HG03571 (cell line): ENCODE measurements around the gene SYNM.

Source experiments
- ATAC-seq: cut with Tn5 transposase; IDR thresholded peaks from one replicate; pipeline ENCODE4 v1.9.1; 2021; ENCODE audit not compliant: unreplicated experiment

SYNM gene

GRCh38 chr15:99165020-99165790 is 60.3 kb downstream of the SYNM start:
- ATAC-seq, result no peak

- no peak for ATAC-seq
Measured at GRCh38 chr15:99165956-99166689, 61.2 kb downstream of the SYNM start.

DNA sequence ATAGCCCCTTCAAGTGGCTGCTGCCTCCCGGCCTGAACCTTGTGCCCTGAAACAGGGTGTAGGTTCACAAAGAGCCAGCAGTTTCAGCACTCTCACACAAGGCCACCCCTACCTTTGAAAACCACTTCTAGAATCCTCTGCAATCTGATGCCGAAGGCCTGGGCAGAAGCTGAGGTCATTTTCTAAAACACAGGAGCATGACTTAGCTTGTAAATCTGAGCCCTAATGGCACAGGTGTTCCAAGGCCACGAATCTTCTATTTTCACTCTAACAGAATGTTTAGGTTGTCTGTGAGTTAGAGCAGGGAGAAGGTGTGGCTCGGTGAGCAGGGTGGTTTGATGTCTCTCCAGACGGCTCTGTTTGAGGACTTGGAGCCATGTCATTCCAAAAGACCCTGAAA is 62.3 kb downstream of the SYNM start:
- no peak for ATAC-seq

DNA sequence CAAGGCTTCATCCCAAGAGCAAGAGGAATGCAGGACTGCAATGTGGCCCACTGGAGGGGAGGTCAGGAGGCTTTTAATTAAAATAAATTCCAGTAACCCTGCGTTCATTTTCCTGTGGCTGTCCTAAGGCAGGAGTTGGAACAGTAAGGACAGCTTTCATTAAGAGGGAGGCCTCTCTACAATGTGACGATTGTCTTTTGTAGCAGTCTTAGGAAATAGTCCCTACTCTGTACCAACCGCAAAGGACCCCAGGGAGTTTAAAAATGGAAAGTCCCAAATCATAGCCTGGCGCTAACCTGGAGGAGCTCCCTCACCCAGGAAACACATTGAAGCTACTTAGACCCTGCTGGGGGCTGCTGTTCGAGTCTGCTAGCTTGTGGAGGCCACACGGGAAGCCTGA is 62.8 kb downstream of the SYNM start:
- no peak for ATAC-seq

- ATAC-seq, result no peak
Measured at GRCh38 chr15:99168601-99169580, 64.0 kb downstream of the SYNM start.

GRCh38 chr15:99169769-99170311 is 65.0 kb downstream of the SYNM start:
- ATAC-seq, result no peak

DNA sequence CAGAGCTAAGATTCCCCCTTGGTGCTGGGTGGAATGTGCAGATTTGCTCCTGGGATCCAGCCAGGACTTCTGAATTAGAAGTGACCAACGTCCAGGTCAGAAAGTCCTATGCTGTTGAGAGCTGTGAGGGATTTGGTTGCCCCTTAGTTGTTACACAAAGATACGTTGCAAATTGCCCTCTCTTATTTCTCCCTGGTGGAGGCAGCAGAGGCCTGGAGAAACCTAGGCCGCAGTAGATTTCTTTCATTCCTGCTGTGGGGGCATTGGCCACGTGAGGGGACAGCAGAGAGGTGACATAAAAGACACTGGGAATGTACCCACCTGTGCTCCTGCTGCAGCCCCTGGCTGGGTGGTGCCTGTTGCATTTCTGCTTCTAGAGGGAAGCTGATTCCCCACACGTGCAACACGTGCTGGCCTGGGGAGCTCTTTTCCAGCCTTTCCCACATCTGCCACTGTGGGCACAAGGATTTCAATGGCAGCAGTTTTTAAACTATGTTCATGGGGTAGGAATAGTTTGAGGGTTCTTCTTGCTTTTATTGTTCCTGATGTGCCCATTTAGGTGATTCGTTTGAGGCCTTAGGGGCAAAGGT is 65.7 kb downstream of the SYNM start:
- ATAC-seq, result no peak

DNA sequence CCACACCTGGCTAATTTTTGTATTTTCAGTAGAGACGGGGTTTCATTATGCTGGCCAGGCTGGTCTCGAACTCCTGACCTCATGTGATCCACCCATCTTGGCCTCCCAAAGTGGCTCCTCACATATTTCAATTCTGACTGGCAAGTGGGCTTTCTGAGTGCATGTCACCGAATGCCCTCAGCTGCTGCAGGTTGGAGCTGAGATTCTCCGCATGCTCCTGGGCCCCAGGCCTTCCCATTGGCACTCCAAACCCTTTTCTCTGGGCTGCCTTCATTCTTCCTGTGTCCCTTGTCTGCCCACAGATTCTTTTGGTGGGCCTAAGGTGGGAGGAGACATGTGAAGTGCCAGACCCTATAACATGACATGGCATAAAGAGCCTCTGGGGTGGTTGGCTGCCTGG is 67.3 kb downstream of the SYNM start:
- ATAC-seq, result no peak

GRCh38 chr15:99172989-99173388 is 68.1 kb downstream of the SYNM start:
- ATAC-seq, result no peak

DNA sequence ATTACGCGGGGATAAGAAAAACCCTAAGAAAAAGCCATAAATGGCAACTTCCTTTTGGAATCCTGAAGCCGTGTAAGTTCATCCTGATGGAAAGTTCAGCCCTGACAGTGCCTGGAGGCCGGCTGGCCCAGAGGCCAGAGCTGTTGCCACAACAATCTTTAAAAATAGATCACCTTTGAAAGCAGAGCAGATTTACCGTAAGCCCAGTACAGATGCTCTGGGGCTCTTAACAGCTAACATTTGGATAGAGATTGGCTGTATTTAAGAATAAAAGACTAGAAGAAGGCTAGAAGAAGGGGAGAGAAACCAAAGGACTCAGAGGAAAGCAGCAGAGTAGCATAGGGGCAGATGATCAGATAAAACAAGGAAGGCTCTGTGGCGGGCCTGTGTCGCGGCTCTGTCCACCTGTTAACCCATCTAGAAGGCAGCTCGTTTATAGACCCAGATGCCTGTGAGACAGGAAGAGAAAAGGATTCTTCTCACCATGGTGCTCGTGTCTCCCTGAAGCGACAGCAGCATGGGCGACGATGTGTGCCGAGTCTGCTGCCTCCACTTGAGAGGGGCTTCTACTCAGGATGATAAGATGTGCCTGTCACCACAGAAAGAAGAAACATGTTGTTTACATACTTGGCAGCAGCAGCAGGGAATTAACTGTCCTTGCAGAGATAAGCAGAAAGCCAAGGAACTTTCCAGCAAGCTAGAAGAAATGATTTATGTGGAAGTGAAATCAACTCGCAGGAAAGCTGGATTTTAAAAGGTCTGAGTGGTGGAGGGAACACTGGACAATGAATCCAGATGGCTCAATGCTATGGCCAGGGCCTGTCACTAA is 69.9 kb downstream of the SYNM start:
- no peak for ATAC-seq

- ATAC-seq, result no peak
Measured at GRCh38 chr15:99176757-99177156, 71.9 kb downstream of the SYNM start.

GRCh38 chr15:99177679-99178078 is 72.8 kb downstream of the SYNM start:
- no peak for ATAC-seq

DNA sequence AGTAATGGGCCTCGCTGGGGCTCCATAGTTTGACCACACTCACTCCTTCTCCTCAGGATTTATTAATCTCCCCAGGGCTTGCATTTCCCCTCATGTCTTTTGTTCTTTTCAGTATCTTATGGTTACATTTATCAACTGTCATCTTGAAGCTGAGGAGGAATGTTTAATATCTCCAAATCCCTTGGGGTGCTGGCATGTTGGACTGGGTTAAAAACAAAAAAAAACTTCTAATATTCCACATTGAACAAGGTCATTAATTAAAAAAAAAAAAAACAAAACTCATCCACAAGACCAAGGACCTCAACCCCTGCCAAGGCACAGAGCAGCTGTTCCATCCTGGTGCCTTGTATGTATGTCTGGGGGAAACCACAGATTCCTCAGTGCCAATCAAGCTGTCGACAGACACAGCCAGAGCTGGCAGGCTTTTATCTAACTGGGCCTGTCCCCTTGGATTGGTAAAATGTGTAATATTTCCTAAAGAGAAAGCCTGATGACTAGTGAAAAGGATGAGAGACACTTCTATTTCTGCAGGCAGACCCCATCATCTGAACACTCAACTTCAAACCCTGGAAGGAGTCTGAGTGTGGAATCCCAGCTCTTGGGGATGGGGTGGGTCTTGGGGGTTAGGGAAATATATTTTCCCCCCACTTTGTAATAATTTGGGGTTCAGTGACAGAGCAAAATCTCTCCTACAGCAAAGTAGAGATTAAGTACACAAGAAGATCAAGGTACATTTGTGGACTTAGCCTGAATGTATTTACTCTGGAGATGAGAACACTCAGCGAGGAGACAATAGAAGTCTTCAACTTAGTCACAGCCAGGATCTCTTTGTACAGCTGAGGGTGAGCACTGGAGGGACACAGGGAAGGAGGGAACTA is 75.4 kb downstream of the SYNM start:
- ATAC-seq, result no peak

DNA sequence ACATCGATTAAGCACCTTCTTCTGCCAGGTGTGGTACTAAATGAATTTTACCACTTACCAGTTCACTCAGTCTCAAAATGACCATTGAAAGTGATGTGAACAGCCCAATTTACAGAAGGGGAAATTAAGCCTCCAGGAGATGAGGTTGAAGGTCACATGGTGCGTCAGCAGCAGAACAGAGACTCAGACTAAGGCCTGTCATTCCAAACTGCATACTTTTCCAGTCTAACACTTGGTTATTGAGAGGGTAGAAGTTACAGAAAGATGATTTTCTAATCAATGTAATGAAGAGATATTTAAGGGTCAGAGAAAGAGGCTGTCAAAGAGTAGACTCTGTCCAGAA is 76.1 kb downstream of the SYNM start:
- no peak for ATAC-seq

GRCh38 chr15:99181545-99181971 is 76.7 kb downstream of the SYNM start:
- ATAC-seq, result no peak

DNA sequence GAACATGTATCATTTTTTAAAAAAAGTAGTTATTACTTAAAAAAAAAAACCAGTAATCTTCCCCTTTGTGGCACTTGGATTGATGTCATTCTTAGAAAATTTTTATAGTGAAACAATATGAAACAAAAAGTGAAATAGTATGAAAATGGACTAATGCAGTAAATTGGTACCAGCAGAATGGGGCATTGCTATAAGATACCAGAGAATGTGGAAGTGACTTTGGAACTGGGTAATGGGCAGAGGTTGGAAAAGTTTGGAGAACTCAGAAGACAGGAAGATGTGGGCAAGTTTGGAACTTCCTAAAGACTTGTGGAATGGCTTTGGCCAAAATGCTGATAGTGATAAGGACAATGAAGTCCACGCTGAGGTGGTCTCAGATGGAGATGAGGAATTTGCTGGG is 77.9 kb downstream of the SYNM start:
- no peak for ATAC-seq
